ENCODE measurements around the gene ARHGAP40. TPM values are rescaled to one million over a fixed set of nuclear protein-coding genes. Genes with fewer than 3 reads are reported as not detected.
A peak's percentile ranks its signal among the peaks of the same experiment; 100 is the strongest.

ARHGAP40 gene
- total RNA-seq, 3 donors from 2014 or later, result 33.8 to 35.9 TPM; not detected in 1

DNA sequence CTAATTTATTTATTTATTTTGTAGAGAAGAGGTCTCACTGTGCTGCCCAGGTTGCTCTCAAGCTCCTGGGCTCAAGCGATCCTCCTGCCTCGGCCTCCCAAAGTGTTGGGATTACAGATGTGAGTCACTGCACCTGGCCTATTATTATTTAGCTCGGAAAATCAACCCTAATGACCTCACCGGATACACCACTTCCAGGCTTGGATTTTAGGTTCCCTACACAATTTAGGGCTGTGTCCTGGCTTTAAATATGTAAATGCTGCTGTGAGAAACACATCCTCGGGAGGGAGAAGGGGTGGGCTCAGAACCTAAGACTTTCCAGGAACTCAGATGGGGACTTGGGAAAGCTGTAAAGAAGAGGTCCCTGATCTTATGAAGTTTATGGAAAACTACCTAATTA lies 71.7 kb downstream of the ARHGAP40 start:
- Histone ChIP-seq H3K27me3 (peaks cover 4 to 37% of the 10 kb centered on the region in 2 donors), H3K36me3 (no peaks in the 10 kb centered on the region), H3K4me3 (no peak overlapping the region), H3K27ac (no peak overlapping the region), H3K9me3 (no peaks in the 10 kb centered on the region), H3K4me1 (no peaks in the 10 kb centered on the region)
- TF ChIP-seq POLR2AphosphoS5 (IDR thresholded peaks at IDR 0.05) (no peak), CTCF (IDR thresholded peaks at IDR 0.05) (no peak), POLR2A (IDR thresholded peaks at IDR 0.05) (no peak)
- intact Hi-C loops (cut with DNase I; ENCODE audit: low total_unique reads), result no loop called here
- no peak for DNase-seq (ENCODE audit: low spot score in 2 of 2)

- Histone ChIP-seq H3K9me3 (no peaks in the 10 kb centered on the region), H3K27ac (no peak overlapping the region), H3K4me1 (no peaks in the 10 kb centered on the region), H3K36me3 (no peaks in the 10 kb centered on the region), H3K27me3 (peaks cover 4 to 37% of the 10 kb centered on the region in 2 donors), H3K4me3 (peak overlapping the region; percentile 31 to 70 (median 46))
- intact Hi-C loops (cut with DNase I; ENCODE audit: low total_unique reads), result no loop called here
- DNase-seq (ENCODE audit: low spot score in 2 of 2), result no peak
- TF ChIP-seq POLR2AphosphoS5 (IDR thresholded peaks at IDR 0.05), result no peak
- no peak for TF ChIP-seq POLR2A (IDR thresholded peaks at IDR 0.05)
- no peak for TF ChIP-seq CTCF (IDR thresholded peaks at IDR 0.05)
Observed at GRCh38 chr20:38673725-38674091, 72.1 kb downstream of the ARHGAP40 start.

DNA sequence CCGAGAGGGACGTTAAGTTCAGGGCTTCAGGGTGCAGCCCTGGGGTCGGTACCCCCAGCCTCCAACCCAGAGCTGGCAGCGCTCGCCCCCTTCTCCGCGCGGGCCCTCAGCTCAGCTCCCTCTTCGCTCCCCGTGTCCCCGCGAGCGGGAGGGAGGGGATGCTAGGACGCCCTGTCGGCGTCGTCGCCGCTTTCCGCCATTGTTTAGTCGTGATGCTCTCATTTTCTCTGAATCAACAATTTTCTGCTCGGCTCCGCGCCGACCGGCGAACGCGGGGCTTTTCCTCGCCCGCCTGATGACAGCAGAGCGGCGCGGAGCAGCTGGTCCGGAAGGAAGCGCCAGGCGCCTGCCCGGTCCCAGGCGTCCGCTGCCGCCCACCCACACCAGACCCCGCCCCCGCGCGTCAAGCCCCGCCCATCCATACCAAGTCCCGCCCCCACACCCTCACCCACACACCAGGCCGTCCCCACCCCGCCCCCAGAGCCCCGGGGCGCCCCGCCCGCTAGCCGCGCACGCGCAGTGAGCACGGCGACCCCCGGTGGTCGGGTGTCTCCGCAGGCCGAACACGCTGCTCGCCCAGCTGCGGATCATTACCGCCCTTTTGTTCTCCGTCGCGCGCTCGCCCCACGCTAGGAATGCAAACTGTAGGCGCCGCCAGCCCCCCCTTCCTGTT lies 72.6 kb downstream of the ARHGAP40 start:
- no peaks in the 10 kb centered on the region for H3K36me3 ChIP-seq
- peak overlapping the region; percentile 31 to 70 (median 46) for H3K4me3 ChIP-seq
- H3K4me1 ChIP-seq, result no peaks in the 10 kb centered on the region
- no peak for TF ChIP-seq CTCF (IDR thresholded peaks at IDR 0.05)
- no peak for TF ChIP-seq POLR2A (IDR thresholded peaks at IDR 0.05)
- TF ChIP-seq POLR2AphosphoS5 (IDR thresholded peaks at IDR 0.05), result no peak
- H3K9me3 ChIP-seq, result no peaks in the 10 kb centered on the region
- H3K27me3 ChIP-seq, result peaks cover 4 to 37% of the 10 kb centered on the region in 2 donors
- intact Hi-C loops (cut with DNase I; ENCODE audit: low total_unique reads), result no loop called here
- no peak overlapping the region for H3K27ac ChIP-seq
- DNase-seq (ENCODE audit: low spot score in 2 of 2), result no peak

DNA sequence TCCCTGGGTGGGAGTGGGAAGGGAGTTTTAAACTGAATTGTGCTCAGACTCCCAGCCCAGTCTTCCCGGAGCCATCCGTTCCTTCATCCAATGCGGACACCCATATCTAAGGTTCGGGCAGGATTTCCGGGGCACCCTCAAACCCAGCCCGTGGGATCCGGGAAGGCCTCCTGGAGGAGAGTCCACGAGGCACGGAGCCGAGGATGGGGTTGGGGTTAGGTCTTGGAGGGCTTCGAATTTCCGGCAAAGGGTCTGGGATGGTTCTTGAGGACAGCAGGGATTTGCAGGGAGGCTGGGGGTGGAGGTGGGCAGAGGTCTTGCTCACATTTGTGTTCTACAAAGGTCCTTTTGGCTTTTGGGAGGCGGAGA lies 73.1 kb downstream of the ARHGAP40 start:
- DNase-seq (ENCODE audit: low spot score in 2 of 2), result no peak
- intact Hi-C loops (cut with DNase I; ENCODE audit: low total_unique reads), result loop anchor here (1.0 kb wide), 1 partner anchor 15 kb away; no protein-coding TSS in a partner anchor
- H3K27ac ChIP-seq, result no peak overlapping the region
- no peaks in the 10 kb centered on the region for H3K36me3 ChIP-seq
- peaks cover 4 to 37% of the 10 kb centered on the region in 2 donors for H3K27me3 ChIP-seq
- no peaks in the 10 kb centered on the region for H3K4me1 ChIP-seq
- TF ChIP-seq CTCF (IDR thresholded peaks at IDR 0.05) (no peak), POLR2AphosphoS5 (IDR thresholded peaks at IDR 0.05) (no peak), POLR2A (IDR thresholded peaks at IDR 0.05) (no peak)
- H3K9me3 ChIP-seq, result no peaks in the 10 kb centered on the region
- peak overlapping the region in 2 of 3 donors; percentile 46 to 70 for H3K4me3 ChIP-seq

GRCh38 chr20:38676576-38676975 lies 75.0 kb downstream of the ARHGAP40 start:
- Histone ChIP-seq H3K4me1 (no peaks in the 10 kb centered on the region), H3K4me3 (no peak overlapping the region), H3K36me3 (no peaks in the 10 kb centered on the region), H3K27ac (no peak overlapping the region), H3K27me3 (peaks cover 4 to 29% of the 10 kb centered on the region in 2 donors), H3K9me3 (no peaks in the 10 kb centered on the region)
- DNase-seq (ENCODE audit: low spot score in 2 of 2), result no peak
- intact Hi-C loops (cut with DNase I; ENCODE audit: low total_unique reads), result no loop called here
- TF ChIP-seq CTCF (IDR thresholded peaks at IDR 0.05) (no peak), POLR2A (IDR thresholded peaks at IDR 0.05) (no peak), POLR2AphosphoS5 (IDR thresholded peaks at IDR 0.05) (no peak)
